Ishikawa (cell line): ENCODE results near the gene DNAH17.

ENCODE experiments used
- CEBPB ChIP-seq: IDR thresholded peaks from 2 replicates; pipeline ENCODE4 v1.6.1; 2012
- EP300 ChIP-seq: IDR thresholded peaks from 2 replicates; pipeline ENCODE4 v1.6.1; 2012; ENCODE audit warnings: borderline replicate concordance
- RAD21 ChIP-seq: IDR thresholded peaks from 2 replicates; pipeline ENCODE4 v1.6.1; 2012; ENCODE audit warnings: low read depth
- YY1 ChIP-seq: IDR thresholded peaks from 2 replicates; pipeline ENCODE4 v1.6.1; 2012; ENCODE audit warnings: low read depth

DNA sequence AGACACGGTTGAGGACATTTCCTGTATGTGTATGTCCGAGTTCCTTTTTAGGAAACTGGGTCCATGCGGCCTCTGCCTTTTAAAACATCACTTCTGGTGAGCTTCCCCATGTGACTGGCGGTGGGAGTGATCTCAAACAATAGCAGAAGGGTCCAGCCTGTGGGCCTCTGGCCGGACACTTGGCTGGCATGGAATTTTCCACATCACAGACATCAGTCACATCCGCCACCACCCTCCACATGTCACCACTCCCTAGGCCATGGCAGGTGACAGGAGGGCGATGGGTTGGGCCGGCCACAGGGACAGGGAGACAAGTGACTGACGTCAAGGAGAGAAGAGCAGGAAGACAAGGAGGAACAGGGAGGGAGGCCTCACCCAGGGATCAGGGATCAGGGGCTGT is 83.7 kb downstream of the DNAH17 start:
- no peak for TF ChIP-seq EP300
- no peak for TF ChIP-seq RAD21
- no peak for TF ChIP-seq YY1
- TF ChIP-seq CEBPB, result no peak
